Amniotic stem cell (primary cell): Measurements from ENCODE around the gene PEX16.

Experiments used
- DNase-seq: peaks from one replicate; lab custom pipeline; 2025; lab: John Stamatoyannopoulos, UW

The PEX16 gene

GRCh38 chr11:45930951-45931570 lies 13.4 kb upstream of the PEX16 start:
- no peak for DNase-seq

GRCh38 chr11:45930031-45930794 lies 12.5 kb upstream of the PEX16 start:
- DNase-seq: no peak

GRCh38 chr11:45929486-45930030 lies 11.9 kb upstream of the PEX16 start:
- DNase-seq: no peak

GRCh38 chr11:45928535-45929215 lies 11.0 kb upstream of the PEX16 start:
- DNase-seq: no peak

- DNase-seq: no peak
Observed at GRCh38 chr11:45927684-45928413, 10.2 kb upstream of the PEX16 start.

- DNase-seq: no peak
Observed at GRCh38 chr11:45927332-45927683, 9.6 kb upstream of the PEX16 start.

- no peak for DNase-seq
Observed at GRCh38 chr11:45926536-45927331, 9.1 kb upstream of the PEX16 start.

- no peak for DNase-seq
Observed at GRCh38 chr11:45926001-45926401, 8.3 kb upstream of the PEX16 start.

GRCh38 chr11:45925550-45925949 lies 7.9 kb upstream of the PEX16 start:
- no peak for DNase-seq

- no peak for DNase-seq
Observed at GRCh38 chr11:45924927-45925326, 7.2 kb upstream of the PEX16 start.

GRCh38 chr11:45924036-45924915 lies 6.6 kb upstream of the PEX16 start:
- no peak for DNase-seq

- DNase-seq: no peak
Observed at GRCh38 chr11:45922425-45923082, 4.9 kb upstream of the PEX16 start, which contains the start of gene LARGE2. Gene LARGE2, plus strand, starts transcription at chr11:45922656. Its CDS starts 227 bp downstream, at chr11:45922883.

GRCh38 chr11:45921561-45922424 lies 4.1 kb upstream of the PEX16 start:
- DNase-seq: no peak

- DNase-seq: no peak
Observed at GRCh38 chr11:45920531-45921477, 3.1 kb upstream of the PEX16 start.

- no peak for DNase-seq
Observed at GRCh38 chr11:45919806-45920530, 2.3 kb upstream of the PEX16 start.

GRCh38 chr11:45918962-45919675 lies 1.4 kb upstream of the PEX16 start:
- no peak for DNase-seq
